Measurements from ENCODE around the gene ERG.

DNA sequence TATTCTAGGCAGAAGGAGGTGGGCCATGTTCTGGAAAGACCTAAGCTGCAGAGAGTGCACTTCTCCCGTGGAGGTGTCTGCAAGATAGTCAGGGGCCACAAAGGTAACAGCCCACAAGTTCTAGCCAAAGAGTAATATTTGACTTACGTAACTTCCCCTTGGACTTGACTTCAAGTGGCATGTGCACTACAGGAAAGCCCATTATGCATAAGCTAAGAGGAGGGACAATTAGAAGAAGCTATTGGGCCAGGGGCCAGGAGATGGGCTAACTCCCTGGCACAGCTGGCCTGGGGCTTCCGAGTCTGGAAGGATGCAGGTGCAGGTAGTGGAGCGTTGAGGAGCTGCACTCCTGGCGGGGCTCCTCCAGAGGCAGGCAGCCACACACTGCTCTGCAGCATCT lies 58.3 kb downstream of the ERG start:
- TF ChIP-seq HDAC6 (IDR thresholded peaks at IDR 0.05; ENCODE audit: low read depth, low read length) (no peak), SUZ12 (IDR thresholded peaks at IDR 0.05; ENCODE audit: low read length) (no peak)
- TF ChIP-seq, protein P1, sequence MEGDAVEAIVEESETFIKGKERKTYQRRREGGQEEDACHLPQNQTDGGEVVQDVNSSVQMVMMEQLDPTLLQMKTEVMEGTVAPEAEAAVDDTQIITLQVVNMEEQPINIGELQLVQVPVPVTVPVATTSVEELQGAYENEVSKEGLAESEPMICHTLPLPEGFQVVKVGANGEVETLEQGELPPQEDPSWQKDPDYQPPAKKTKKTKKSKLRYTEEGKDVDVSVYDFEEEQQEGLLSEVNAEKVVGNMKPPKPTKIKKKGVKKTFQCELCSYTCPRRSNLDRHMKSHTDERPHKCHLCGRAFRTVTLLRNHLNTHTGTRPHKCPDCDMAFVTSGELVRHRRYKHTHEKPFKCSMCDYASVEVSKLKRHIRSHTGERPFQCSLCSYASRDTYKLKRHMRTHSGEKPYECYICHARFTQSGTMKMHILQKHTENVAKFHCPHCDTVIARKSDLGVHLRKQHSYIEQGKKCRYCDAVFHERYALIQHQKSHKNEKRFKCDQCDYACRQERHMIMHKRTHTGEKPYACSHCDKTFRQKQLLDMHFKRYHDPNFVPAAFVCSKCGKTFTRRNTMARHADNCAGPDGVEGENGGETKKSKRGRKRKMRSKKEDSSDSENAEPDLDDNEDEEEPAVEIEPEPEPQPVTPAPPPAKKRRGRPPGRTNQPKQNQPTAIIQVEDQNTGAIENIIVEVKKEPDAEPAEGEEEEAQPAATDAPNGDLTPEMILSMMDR (IDR thresholded peaks at IDR 0.05; ENCODE audit: control extremely low read depth in 1 of 3, insufficient read depth in 1 of 3, low read depth in 1 of 3, low read length in 3 of 3) = no peak

Measured in H1 (cell line).